ENCODE data around the gene ENOX1.

DNA sequence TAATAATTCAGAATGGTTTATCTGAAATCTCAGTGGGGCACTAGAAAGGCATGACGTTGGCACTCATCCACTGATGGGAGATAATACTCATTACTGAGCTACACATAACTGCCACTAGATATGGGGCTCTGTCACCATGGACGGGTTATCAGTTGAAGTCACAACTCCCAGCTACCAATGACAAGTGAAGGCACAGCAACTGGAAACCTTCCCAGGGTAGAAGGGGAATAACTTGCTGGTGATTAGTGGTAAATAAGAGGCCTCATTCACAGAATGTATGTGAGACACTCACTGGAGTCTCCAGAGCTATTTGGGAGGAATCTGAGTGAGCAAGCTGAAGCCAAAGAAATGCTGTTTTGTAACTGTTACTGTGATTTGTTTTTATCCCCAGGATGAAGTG is 249.6 kb downstream of the ENOX1 start:
- no peak for TF ChIP-seq CTCF (IDR thresholded peaks at IDR 0.05; ENCODE audit: low read depth, low read length)
- TF ChIP-seq EZH2phosphoT487 (IDR thresholded peaks at IDR 0.05; ENCODE audit: low read depth): no peak
